Measurements from ENCODE around the gene PARVB. TPM values are rescaled to one million over a fixed set of nuclear protein-coding genes. Genes with fewer than 3 reads are reported as not detected.

Gene PARVB
- total RNA-seq, 4 donors from 2014 or later, result 32.1 to 61.9 (median 41.9) TPM

DNA sequence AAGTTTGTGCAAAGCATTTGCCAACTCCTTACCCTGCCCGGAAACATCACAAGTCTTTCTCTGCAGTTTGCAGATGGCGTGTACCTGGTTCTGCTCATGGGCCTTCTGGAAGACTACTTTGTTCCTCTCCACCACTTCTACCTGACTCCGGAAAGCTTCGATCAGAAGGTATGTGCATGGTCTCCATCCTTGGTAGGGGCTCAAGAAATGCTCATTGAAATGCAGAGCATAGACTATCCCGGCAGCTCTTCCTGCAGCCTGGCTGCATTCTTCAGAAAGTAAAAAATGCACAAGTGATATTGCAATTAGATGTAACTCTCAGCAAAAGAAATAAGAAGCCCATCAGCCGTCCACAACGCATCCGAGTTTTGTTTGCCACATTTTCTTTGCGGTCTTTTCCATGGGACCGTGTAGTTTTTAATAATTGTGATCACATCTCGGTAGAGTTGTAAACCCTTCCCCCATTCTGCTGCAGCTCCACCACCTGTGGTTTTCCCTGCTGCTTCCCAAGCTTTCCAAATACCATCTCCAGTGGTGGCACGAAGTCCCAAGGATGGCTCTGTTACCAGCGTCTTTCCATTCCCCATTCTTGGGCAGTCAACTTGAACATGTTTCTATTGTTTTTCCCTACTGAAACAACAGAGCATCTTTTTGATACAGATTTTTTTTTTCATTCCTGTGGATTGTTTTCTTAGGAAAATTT, 134.0 kb downstream of the PARVB start:
- TF ChIP-seq POLR2AphosphoS5 (IDR thresholded peaks at IDR 0.05), result no peak
- WGBS, 2 donors (ENCODE audit: low coverage in 1 of 2), result 87 to 89% methylated on average over 11 to 13 of the region's 13 CpGs
- peaks cover 0 to 26% (median 0%) of the 10 kb centered on the region in 3 donors for H3K4me1 ChIP-seq
- H3K4me3 ChIP-seq, result no peak overlapping the region
- H3K9me3 ChIP-seq, result no peaks in the 10 kb centered on the region
- ATAC-seq, result no peak
- no peaks in the 10 kb centered on the region for H3K27me3 ChIP-seq
- H3K36me3 ChIP-seq, result peaks cover 0 to 48% of the 10 kb centered on the region in 2 donors
- H3K27ac ChIP-seq, result peak overlapping the region in 2 of 4 donors; percentile 59 to 66

DNA sequence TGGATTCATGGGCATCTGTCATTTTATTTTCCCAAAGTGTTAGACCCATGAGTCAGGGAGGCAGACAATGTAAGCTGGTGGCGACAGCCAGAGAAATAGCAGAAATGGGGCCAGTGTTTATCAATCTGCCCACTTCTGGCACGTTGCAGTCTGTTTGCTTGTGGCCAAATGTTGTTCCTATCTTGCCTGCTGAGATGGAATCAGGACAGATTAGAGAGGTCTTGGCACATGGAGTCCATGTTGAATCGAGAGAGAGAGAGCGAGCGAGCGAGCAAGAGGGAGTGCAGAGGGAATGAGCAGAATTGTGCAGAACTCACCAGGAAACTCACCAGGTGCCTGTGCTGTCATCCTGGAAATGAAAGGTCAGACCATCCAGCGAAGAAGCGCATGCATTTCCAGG, 134.7 kb downstream of the PARVB start:
- ATAC-seq, result peak; percentile 7
- H3K36me3 ChIP-seq, result peaks cover 0 to 52% of the 10 kb centered on the region in 2 donors
- no peak overlapping the region for H3K4me3 ChIP-seq
- no peaks in the 10 kb centered on the region for H3K9me3 ChIP-seq
- TF ChIP-seq POLR2AphosphoS5 (IDR thresholded peaks at IDR 0.05), result peak; percentile 17
- TF ChIP-seq POLR2A (IDR thresholded peaks at IDR 0.05), result no peak
- TF ChIP-seq EP300 (IDR thresholded peaks at IDR 0.05), result no peak
- TF ChIP-seq, protein P1, sequence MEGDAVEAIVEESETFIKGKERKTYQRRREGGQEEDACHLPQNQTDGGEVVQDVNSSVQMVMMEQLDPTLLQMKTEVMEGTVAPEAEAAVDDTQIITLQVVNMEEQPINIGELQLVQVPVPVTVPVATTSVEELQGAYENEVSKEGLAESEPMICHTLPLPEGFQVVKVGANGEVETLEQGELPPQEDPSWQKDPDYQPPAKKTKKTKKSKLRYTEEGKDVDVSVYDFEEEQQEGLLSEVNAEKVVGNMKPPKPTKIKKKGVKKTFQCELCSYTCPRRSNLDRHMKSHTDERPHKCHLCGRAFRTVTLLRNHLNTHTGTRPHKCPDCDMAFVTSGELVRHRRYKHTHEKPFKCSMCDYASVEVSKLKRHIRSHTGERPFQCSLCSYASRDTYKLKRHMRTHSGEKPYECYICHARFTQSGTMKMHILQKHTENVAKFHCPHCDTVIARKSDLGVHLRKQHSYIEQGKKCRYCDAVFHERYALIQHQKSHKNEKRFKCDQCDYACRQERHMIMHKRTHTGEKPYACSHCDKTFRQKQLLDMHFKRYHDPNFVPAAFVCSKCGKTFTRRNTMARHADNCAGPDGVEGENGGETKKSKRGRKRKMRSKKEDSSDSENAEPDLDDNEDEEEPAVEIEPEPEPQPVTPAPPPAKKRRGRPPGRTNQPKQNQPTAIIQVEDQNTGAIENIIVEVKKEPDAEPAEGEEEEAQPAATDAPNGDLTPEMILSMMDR (IDR thresholded peaks at IDR 0.05), result no peak
- 33 to 41% methylated on average over 7 to 8 of the region's 8 CpGs for WGBS, 2 donors (ENCODE audit: low coverage in 1 of 2)
- peak overlapping the region in 3 of 4 donors; percentile 58 to 66 (median 59) for H3K27ac ChIP-seq
- H3K4me1 ChIP-seq, result peaks cover 0 to 26% (median 0%) of the 10 kb centered on the region in 3 donors
- no peaks in the 10 kb centered on the region for H3K27me3 ChIP-seq

DNA sequence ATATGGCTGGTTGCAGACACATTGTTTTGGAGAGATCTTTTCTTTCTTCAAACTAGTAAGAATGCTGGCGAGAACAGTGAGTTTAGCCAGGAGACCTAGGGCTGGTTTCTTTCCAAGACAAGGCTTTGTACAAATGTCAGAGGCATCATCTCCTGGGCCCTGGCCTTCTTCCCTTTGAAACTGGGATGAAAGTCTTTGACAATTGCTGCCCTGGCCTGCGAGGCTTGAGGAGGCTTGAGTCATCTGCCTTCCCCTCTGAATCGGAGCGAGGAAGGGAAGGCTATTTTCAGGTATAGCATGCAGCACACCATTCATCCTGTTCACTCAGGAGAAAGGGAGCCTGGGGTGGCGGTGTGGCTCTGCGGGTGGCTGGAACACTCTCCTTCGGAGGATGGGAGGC, 135.1 kb downstream of the PARVB start:
- Histone ChIP-seq H3K4me3 (no peak overlapping the region), H3K27ac (peak overlapping the region in 3 of 4 donors; percentile 58 to 66 (median 59)), H3K27me3 (no peaks in the 10 kb centered on the region), H3K36me3 (peaks cover 0 to 56% of the 10 kb centered on the region in 2 donors), H3K4me1 (peaks cover 0 to 26% (median 0%) of the 10 kb centered on the region in 3 donors), H3K9me3 (no peaks in the 10 kb centered on the region)
- TF ChIP-seq, protein P1 (IDR thresholded peaks at IDR 0.05), result no peak
- TF ChIP-seq EP300 (IDR thresholded peaks at IDR 0.05), result no peak
- no peak for TF ChIP-seq POLR2A (IDR thresholded peaks at IDR 0.05)
- no peak for TF ChIP-seq POLR2AphosphoS5 (IDR thresholded peaks at IDR 0.05)
- peak; percentile 61 for ATAC-seq
- WGBS, 2 donors (ENCODE audit: low coverage in 1 of 2), result 37 to 67% methylated on average over 1 to 5 of the region's 7 CpGs

DNA sequence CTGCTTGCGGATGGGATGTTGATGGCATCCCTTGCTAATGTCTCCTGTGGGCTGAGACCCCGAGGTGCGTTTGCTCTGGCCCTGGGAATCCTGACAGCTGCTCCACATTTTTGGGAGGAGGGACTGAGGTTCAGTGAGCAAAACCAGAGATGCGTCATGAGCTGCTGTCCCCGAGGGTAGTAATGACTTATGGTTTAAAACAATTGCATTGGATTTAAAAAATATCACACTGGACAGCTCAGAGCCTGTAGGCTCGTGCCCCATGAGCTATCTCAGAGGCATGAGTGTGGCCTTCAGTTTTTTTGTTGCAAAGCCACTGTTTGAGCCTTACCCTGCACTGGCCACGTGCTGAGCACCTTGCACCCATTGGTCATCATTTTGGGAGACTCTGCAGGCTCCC, 135.7 kb downstream of the PARVB start:
- Histone ChIP-seq H3K27me3 (no peaks in the 10 kb centered on the region), H3K4me3 (no peak overlapping the region), H3K27ac (peak overlapping the region in 3 of 4 donors; percentile 58 to 66 (median 59)), H3K9me3 (no peaks in the 10 kb centered on the region), H3K36me3 (peaks cover 0 to 60% of the 10 kb centered on the region in 2 donors), H3K4me1 (peaks cover 0 to 26% (median 0%) of the 10 kb centered on the region in 3 donors)
- 65 to 75% methylated on average over 2 to 4 of the region's 7 CpGs for WGBS, 2 donors (ENCODE audit: low coverage in 1 of 2)
- ATAC-seq, result no peak
- TF ChIP-seq EP300 (IDR thresholded peaks at IDR 0.05) (no peak), POLR2AphosphoS5 (IDR thresholded peaks at IDR 0.05) (no peak), POLR2A (IDR thresholded peaks at IDR 0.05) (no peak)
- TF ChIP-seq, protein P1 (IDR thresholded peaks at IDR 0.05), result no peak

DNA sequence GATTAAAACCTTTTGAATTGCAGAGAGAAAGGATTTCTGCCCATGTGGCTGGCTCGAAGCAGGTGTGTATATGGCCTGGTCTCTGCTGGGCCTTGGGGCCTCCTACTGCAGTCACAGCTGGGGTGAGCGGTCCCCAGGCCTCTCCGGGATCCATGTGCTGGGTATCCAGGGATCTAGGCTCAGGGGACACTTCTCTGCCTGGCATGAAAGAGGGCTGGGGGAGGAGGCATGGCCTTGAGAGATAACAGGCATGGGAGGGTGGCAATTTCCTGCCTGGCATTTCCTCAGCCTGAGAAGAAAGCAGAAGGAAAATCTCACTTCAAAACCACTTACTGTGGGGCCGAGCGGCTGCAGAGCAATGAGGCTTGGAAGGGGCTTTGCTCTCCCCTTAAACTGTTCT, 136.3 kb downstream of the PARVB start:
- no peak overlapping the region for H3K4me3 ChIP-seq
- no peak for ATAC-seq
- H3K27ac ChIP-seq, result no peak overlapping the region
- no peaks in the 10 kb centered on the region for H3K27me3 ChIP-seq
- TF ChIP-seq, protein P1 (IDR thresholded peaks at IDR 0.05), result no peak
- no peak for TF ChIP-seq POLR2AphosphoS5 (IDR thresholded peaks at IDR 0.05)
- TF ChIP-seq EP300 (IDR thresholded peaks at IDR 0.05), result no peak
- no peak for TF ChIP-seq POLR2A (IDR thresholded peaks at IDR 0.05)
- H3K4me1 ChIP-seq, result peaks cover 0 to 26% (median 0%) of the 10 kb centered on the region in 3 donors
- no peaks in the 10 kb centered on the region for H3K9me3 ChIP-seq
- peaks cover 0 to 65% of the 10 kb centered on the region in 2 donors for H3K36me3 ChIP-seq
- WGBS, 2 donors (ENCODE audit: low coverage in 1 of 2), result 93% methylated on average over 2 of the region's 5 CpGs; no CpG with 5 or more reads in 1 of the 2 donors
